Gastrocnemius medialis (tissue), 4 donors: ENCODE results near the gene PIGZ.

Source experiments
- CTCF ChIP-seq, 5 experiments: fragments of 450-650 bp in 3 of 5; fragments of 200-600 bp in 2 of 5; sonication (generic) in 2 of 5; IDR thresholded peaks in 4 of 5; conservative IDR thresholded peaks in 1 of 5; 1 replicate in 4 of 5; 2 replicates in 1 of 5; pipeline ENCODE4 v1.5.1; 2016 to 2019; ENCODE audit warnings: antibody characterized with exemption in 5 of 5, mild to moderate bottlenecking in 3 of 5, moderate library complexity in 3 of 5
- POLR2A ChIP-seq, 2 donors: fragments of 450-650 bp; IDR thresholded peaks; one replicate each; pipeline ENCODE4 v1.6.1; 2017; ENCODE audit warnings: antibody characterized with exemption in 2 of 2, mild to moderate bottlenecking in 2 of 2, moderate library complexity in 2 of 2

GRCh38 chr3:196965112-196965803 lies 3.4 kb downstream of the PIGZ start:
- TF ChIP-seq CTCF (IDR thresholded peaks at IDR 0.05 in 4 of 5, conservative IDR thresholded peaks at IDR 0.05 in 1 of 5) (no peak), POLR2A (IDR thresholded peaks at IDR 0.05) (no peak)
